ENCODE results near the gene STAT5B. TPM values are rescaled to one million over a fixed set of nuclear protein-coding genes. Genes with fewer than 3 reads are reported as not detected.

The STAT5B gene
- total and polyA plus RNA-seq, 10 donors, result 26.4 to 171 (median 101) TPM

GRCh38 chr17:42309142-42309541, 33.0 kb upstream of the STAT5B start:
- H3K9me3 ChIP-seq, result no peaks in the 10 kb centered on the region
- peak in 1 of 3 donors; percentile 44 for TF ChIP-seq POLR2AphosphoS5 (IDR thresholded peaks at IDR 0.05)
- no peak for TF ChIP-seq CTCF (IDR thresholded peaks at IDR 0.05 in 8 of 11, conservative IDR thresholded peaks at IDR 0.05 in 3 of 11)
- no peak for DNase-seq
- intact Hi-C loops (cut with DNase I; ENCODE audit: low total_unique reads), result no loop called here
- peaks cover 0 to 99% (median 68%) of the 10 kb centered on the region in 6 donors for H3K36me3 ChIP-seq
- peaks cover 27 to 42% (median 32%) of the 10 kb centered on the region in 6 donors for H3K4me1 ChIP-seq
- H3K27me3 ChIP-seq (replicated peaks in 1 of 7), result no peaks in the 10 kb centered on the region
- WGBS, 5 donors, result 89 to 97% (median 95%) methylated on average over 9 of the region's 9 CpGs
- H3K4me3 ChIP-seq, result no peak overlapping the region
- peak overlapping the region in 1 of 8 donors; percentile 36 for H3K27ac ChIP-seq

DNA sequence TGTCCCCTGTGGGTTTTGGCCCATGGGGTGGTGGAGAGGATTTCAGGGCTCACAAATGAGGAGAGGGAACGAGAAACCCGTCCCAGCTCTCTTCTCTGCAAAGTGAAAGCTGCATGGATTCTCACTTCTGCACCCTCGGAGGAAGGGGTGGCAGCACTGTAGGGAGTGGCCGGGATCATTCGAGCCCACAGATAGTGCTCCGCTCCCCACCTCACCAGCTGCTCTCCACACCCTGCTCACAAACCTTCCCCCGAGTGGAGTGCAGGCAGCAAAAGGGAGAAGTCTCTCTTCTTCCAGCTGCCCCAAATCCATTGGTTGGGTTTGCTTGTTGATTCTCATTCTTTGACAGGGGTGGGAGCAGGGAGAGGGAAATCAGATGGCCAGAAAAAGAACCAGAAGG, 32.3 kb upstream of the STAT5B start:
- H3K4me3 ChIP-seq, result no peak overlapping the region
- H3K27me3 ChIP-seq (replicated peaks in 1 of 7), result no peaks in the 10 kb centered on the region
- DNase-seq, result no peak
- H3K9me3 ChIP-seq, result no peaks in the 10 kb centered on the region
- 82 to 92% (median 83%) methylated on average over 6 to 7 of the region's 7 CpGs for WGBS, 5 donors
- peak overlapping the region in 1 of 8 donors; percentile 36 for H3K27ac ChIP-seq
- no peak for TF ChIP-seq CTCF (IDR thresholded peaks at IDR 0.05 in 8 of 11, conservative IDR thresholded peaks at IDR 0.05 in 3 of 11)
- no peak for TF ChIP-seq POLR2A (IDR thresholded peaks at IDR 0.05)
- no peak for TF ChIP-seq POLR2AphosphoS5 (IDR thresholded peaks at IDR 0.05)
- peaks cover 0 to 99% (median 68%) of the 10 kb centered on the region in 6 donors for H3K36me3 ChIP-seq
- H3K4me1 ChIP-seq, result peaks cover 21 to 35% (median 26%) of the 10 kb centered on the region in 6 donors
- intact Hi-C loops (cut with DNase I; ENCODE audit: low total_unique reads), result no loop called here

GRCh38 chr17:42307362-42307927, 31.3 kb upstream of the STAT5B start:
- 87 to 97% (median 93%) methylated on average over 18 to 19 of the region's 19 CpGs for WGBS, 5 donors

GRCh38 chr17:42306385-42306667, 30.1 kb upstream of the STAT5B start:
- H3K4me1 ChIP-seq, result peaks cover under 1 to 13% (median 5%) of the 10 kb centered on the region in 6 donors
- H3K27me3 ChIP-seq (replicated peaks in 1 of 7), result no peaks in the 10 kb centered on the region
- no peaks in the 10 kb centered on the region for H3K9me3 ChIP-seq
- peaks cover 0 to 100% (median 84%) of the 10 kb centered on the region in 6 donors for H3K36me3 ChIP-seq
- intact Hi-C loops (cut with DNase I; ENCODE audit: low total_unique reads), result no loop called here
- H3K27ac ChIP-seq, result no peak overlapping the region
- no peak overlapping the region for H3K4me3 ChIP-seq
- no peak for TF ChIP-seq POLR2A (IDR thresholded peaks at IDR 0.05)
- no peak for TF ChIP-seq CTCF (IDR thresholded peaks at IDR 0.05 in 8 of 11, conservative IDR thresholded peaks at IDR 0.05 in 3 of 11)
- no peak for TF ChIP-seq POLR2AphosphoS5 (IDR thresholded peaks at IDR 0.05)
- DNase-seq, result no peak
- WGBS, 5 donors, result 92 to 96% (median 95%) methylated on average over 2 to 5 of the region's 5 CpGs

More at GRCh38 chr17:42307362-42307927, 31.3 kb upstream of the STAT5B start:
- intact Hi-C loops (cut with DNase I; ENCODE audit: low total_unique reads), result no loop called here
- H3K4me3 ChIP-seq, result no peak overlapping the region
- TF ChIP-seq CTCF (IDR thresholded peaks at IDR 0.05 in 8 of 11, conservative IDR thresholded peaks at IDR 0.05 in 3 of 11), result no peak
- peak in 2 of 3 donors; percentile 13 to 54 for TF ChIP-seq POLR2AphosphoS5 (IDR thresholded peaks at IDR 0.05)
- H3K4me1 ChIP-seq, result peaks cover 11 to 25% (median 16%) of the 10 kb centered on the region in 6 donors
- no peaks in the 10 kb centered on the region for H3K9me3 ChIP-seq
- DNase-seq, result no peak
- H3K27me3 ChIP-seq (replicated peaks in 1 of 7), result no peaks in the 10 kb centered on the region
- no peak overlapping the region for H3K27ac ChIP-seq
- peaks cover 0 to 99% (median 73%) of the 10 kb centered on the region in 6 donors for H3K36me3 ChIP-seq
